NOMO-1 treated with DMSO at 0.1 percent for 48 hours (cell line): ENCODE data around the gene DLGAP4.

Experiments used
- DNase-seq: peaks from one replicate; lab custom pipeline; 2025; ENCODE audit not compliant: unreplicated experiment; lab: John Stamatoyannopoulos, UW

Gene DLGAP4

DNA sequence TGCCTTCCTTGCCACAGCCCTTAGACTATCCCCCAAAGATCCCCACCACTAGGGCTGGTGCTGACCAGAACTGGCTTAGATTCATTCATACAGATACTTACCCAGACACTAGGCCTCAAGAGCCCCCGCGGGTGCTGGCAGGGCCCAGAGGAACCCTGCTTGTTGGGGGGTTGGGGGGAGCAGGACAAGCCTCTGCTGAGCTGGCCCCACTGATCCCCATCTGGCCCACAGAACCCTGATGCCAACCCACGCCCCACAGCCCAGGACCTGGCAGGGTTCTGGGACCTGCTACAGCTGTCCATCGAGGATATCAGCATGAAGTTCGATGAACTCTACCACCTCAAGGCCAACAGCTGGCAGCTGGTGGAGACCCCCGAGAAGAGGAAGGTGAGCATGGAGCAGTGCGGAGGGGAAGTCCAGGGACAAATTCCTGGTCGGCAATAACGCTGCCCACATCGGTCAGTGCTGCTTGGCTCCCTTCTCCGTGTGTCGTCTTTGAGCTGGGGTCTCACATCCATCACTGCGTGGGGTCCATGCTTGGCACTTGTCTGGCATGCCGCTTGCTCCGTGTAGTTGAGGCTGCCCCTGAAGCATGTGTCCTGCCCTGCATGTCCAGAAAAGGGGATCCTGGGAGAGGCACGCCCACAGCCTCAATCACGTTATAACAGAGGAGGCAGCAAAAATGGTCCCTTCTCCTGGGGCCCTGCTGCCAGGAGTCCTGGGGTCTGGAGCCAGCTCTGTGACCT, 219.7 kb downstream of the DLGAP4 start:
- no peak for DNase-seq

DNA sequence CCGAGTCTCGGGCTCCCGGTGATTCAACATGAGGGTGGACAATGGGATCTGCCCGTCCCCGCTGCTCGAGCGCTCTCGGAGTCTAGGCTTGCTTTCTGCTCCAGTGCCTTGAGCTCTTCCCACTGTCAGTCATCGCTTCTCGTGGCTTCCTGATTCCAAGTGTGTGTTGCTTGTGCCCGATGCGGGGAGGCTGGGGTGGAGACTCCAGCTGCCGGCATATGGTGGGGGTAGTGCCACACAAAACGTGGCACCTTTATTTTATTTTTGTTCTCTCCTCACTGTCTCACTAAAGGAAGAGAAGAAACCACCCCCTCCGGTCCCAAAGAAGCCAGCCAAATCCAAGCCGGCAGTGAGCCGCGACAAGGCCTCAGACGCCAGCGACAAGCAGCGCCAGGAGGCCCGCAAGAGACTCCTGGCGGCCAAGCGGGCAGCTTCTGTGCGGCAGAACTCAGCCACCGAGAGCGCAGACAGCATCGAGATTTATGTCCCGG, 220.4 kb downstream of the DLGAP4 start:
- DNase-seq: no peak

DNA sequence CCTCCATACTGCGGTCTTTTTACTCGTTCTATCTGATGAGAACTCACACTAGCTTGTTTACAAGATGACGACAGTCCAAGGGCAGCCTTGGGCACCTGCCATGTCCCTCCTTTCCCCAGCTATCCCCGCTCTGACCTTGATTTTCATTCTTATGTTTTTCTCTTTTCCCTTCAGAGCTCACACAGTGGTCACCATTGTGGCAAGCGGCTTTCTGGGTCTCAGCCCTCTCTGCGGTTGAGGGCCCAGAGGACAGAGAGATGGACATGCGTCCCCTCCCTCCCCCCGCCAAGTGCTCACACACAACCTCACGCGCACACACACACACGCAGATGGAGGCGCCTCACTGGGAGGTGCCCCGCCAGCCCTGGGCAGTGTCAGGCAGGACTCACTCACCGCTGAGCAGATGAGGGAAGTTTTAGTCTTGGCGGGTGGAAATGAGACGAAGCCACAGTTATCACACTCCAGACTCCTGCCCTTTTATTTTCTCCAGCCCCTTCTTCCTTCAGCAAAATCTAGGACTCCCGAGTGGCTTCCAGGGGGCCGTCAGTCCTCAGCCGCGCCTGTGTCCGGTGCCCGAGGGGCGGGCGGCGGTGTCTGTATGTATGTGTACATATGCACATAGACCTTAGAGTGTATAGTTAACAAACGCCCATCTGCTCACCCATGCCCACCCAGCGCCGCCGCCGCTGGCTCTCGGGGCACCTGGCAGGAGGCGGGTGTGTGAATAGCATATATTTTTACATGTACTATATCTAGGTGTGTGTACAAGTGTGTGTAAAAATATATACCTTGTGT, 221.4 kb downstream of the DLGAP4 start:
- DNase-seq: no peak

GRCh38 chr20:36528176-36528874, 222.2 kb downstream of the DLGAP4 start:
- no peak for DNase-seq

DNA sequence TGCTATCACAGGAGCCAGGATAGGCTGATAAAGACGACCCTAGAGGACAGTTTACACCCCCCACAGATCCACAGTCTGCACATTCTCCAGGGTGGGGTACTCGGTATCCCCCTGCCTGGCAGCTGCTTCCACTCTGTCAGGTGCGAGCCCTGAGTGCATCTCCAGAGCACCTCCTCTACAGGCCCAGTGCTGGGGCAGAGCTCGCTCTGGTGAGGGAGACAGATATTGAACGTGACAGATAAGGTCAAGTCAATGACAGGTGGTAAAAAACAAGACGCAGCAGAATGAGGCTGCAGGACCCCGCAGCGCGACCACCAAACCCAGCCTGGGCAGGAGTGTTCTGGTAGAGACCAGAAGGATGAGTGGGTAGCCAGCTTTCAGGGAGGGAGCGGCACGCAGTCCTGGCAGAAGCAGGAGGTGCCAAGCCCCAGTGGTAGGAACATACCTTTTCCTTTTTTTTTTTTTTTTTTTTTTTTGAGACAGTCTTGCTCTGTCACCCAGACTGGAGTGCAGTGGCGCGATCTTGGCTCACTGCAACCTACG, 222.8 kb downstream of the DLGAP4 start:
- no peak for DNase-seq

DNA sequence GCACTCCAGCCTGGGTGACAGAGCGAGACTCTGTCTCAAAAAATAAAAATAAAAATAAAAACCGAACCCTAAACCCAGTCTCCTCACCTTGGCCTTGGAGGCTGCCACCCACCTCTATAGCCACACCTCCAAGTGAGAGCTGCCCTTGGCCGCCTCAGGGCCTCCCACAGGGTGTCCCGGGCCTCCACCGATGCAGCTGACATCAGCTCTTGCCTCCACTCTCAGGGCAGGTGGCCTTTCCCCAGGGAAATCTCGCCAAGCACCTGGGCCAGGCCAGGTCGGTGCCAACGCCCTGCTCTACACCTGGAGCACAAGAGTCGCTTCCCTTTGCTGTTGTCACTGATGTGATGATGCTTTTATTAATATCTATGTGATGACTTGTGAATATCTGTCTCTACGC, 226.2 kb downstream of the DLGAP4 start:
- DNase-seq: no peak

- no peak for DNase-seq
Measured at GRCh38 chr20:36532822-36533221, 226.7 kb downstream of the DLGAP4 start.

GRCh38 chr20:36538026-36538722, 232.0 kb downstream of the DLGAP4 start:
- DNase-seq: no peak

DNA sequence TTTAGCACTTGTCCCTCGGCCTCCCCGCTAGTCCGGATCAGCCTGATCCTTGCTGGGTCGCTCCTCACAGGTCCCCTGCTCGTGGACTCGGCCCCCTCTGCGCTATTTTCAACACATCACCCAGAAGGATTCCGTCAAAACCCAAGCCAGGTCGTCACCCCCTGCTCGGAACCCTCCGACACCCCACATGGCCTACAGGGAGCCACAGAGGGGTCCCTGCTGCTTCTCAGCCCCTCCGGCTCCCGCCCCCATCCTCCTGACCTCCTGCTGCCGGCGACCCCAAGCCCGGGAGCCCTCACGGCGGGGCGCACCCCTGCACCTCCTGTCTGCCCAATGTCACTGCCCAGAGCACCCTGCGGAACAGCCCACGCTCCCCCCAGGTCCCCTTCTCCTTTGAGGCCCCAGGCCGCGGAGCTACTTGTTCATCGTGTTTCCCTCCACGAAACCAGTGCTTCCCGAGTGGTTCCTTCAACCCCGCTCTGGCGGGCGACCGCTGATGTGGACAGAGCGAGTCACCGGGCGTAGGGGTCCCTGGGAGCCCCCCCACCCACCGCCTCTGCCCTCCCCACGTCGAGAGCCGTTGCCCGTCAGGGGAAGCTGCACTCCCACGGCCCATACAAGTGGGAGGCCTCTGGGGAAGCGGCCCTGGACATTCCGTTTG, 234.5 kb downstream of the DLGAP4 start:
- no peak for DNase-seq

DNA sequence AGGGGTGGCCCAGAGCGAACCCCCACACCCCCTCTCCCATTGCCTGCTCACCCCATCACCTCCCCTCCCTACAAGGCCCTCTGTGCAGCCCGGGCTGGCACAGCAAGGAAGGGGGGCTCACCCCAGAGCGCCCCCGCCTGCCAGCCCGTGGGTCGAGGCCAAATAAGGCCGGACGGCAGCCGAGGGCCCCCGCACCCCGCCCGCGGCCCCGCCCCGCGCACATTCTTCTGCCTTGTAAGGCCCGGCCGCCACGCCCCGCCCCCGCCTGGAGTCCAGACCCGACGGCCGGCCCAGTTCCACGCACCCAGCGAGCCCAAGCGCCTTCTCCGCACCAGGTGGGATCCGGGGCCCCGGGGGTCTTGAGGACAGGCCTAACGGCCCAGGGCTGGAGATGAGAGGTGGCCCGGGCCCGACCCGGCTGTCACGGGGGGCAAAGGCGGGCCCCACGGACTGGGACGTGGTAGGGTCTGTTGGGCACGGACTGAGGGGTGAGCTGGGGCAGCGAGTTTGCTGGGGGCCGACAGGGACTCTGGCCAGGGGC, 235.2 kb downstream of the DLGAP4 start, which contains the start of gene MYL9:
MYL9 (plus strand) TSS at position 293 of the 541 bp plus-strand sequence. CDS start 3,366 bp downstream, outside the sequence.
- DNase-seq: no peak

DNA sequence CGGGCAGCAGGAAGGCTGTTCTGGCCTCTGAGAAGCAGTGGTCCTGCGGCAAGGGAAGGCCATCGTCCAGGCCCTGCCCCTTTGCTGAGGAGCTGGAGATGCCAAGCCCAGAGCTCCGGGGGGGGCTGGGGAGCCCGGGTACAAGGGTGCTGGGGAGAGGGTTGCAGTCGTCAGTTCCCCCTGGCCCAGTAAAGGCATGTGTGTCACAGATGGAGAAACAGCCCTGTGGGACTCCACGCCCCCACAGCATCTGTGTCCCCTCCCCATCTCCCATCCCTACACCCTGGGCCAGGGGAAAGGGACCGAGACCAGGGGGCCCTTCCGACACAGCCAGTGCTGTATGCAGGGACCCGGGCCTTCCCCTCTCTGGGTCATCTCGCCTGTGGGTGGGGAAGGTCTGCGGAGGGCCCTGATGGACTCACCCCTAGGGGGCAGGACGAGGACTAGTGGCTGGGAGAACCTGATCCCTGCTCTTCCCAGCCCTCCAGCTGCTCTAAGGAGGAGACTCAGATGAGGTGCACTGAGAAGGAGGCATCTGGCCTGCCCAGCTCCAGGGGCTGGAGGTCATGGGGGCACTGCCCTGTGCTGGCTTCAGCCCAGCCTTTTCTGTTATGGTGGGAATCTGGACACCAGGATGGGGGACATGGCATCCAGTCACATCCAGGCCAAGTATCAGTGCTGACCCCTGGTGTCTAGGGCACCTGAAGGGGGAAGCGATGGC, 235.8 kb downstream of the DLGAP4 start:
- DNase-seq: no peak

- DNase-seq: no peak
Measured at GRCh38 chr20:36542516-36543183, 236.5 kb downstream of the DLGAP4 start.

DNA sequence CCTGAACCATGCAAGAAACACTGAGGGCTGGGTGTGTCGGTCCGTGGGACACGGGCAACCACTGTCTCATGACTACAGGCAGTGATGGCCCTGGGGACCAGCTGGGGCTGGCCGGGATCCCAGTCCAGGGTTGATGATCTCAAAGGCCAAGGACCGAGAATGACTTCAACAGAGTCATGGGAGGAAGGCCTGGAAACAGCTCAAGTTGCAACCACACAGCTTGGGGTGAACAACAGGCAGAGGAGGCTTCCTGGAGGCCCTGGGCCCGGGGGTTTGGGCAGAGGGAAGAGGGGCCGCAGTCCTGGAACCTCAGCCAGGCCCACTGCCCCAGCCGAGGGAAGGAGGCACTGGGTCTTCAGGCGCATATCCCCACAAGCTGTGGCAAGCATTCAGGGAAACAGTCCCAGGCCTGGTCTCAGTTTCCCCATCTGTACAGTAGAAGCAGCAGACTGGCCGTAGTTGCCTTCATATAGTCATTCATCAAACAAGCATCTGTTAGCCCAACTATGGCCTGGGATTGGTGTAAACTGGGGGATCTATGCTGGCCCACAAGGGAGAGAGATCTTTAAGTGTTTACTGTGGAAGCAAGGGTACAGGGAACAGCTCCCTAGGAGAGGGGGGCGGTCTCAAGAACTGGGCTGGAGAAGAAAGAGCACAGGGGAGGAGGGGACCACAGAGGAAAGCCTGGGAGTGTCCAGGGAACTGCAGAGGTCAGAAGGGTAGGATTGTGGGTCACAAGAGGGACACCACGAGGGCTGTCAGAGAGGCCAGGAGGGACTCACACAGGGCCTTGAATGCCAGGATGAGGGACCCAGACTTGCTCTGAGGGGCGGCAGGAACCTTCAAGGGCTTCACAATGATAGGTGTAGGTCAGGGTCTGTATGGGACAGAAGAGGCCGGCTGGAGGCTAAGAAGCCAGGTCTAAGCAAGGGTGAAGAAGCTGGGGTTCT, 237.3 kb downstream of the DLGAP4 start:
- no peak for DNase-seq

DNA sequence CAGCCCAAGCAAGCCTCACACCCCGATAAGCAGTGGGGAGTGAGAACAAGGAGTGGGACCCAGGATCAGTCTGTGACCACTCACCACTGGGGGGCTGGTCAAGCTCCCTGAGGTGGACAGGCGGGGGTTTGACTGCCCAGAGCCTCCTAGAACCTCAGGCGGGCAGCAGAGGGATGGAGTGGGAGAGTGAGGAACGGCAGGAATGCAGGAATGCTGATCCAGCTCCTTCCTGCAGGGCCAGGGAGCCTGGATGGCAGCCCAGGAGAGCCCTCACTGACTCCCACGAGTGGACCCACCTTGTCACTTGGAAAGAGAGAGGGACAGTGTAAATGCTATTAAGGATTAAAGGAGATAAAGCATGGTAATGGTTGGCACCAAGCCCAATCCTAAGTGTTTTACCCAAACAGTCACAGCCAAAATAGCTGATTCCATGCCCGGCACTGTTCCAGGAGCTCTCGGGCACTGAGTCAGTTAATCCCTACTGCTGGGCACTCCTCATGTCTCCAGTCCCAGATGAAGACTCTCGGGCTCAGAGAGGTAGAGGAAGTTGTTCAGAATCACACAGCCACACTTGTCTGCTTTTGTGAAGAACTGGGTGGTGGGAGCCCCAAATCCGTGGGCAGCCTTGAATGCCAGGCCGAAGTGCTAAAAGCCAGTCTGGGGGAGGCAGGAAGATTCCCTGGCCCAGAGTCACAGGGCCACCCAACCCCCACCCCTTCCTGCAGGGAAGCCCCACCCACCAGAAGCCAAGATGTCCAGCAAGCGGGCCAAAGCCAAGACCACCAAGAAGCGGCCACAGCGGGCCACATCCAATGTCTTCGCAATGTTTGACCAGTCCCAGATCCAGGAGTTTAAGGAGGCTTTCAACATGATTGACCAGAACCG, 238.2 kb downstream of the DLGAP4 start:
- no peak for DNase-seq

DNA sequence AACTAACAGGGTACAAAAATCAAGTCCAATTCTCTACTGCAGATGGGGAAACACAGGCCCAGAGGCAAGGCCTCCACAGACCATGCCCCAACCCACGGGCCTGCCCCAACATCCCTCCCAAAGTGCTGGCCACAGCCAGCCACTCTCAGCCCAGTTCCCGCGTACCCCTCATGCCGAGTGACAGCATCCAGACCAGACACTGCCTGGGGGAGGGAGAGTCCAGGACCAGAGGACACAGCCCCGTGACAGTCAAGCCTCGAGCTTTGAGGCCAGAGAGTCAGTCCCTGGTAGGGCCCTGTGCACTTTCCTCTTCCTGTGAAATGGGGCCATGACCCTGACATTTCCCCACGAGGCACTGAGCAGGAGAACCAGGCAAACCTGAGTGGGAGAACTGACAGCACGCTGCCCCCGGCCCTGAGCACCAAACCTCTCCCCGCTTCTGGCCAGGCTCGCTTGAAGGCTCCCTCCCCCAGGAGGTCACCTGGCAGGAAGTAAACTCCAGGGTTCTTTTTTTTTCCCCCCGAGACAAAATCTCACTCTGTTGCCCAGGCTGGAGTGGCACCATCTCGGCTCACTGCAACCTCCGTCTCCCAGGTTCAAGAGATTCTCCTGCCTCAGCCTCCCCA, 240.1 kb downstream of the DLGAP4 start:
- DNase-seq: no peak
